ENCODE results near the gene PPFIA1. TPM values are rescaled to one million over a fixed set of nuclear protein-coding genes. Genes with fewer than 3 reads are reported as not detected.

Gene PPFIA1
- total and polyA plus RNA-seq, 2 of the 8 experiments (the other 6 are each of a cell fraction or from before 2014, with no cell fraction given), result 44.3 to 73.5 TPM

GRCh38 chr11:70292863-70293262 lies 22.4 kb downstream of the PPFIA1 start (continued):
- TF ChIP-seq CHD7 (IDR thresholded peaks at IDR 0.05; ENCODE audit: insufficient replicate concordance, low read length) (no peak), JUND (IDR thresholded peaks at IDR 0.05; ENCODE audit: low read length) (no peak), RNF2 (IDR thresholded peaks at IDR 0.05; ENCODE audit: borderline replicate concordance, low read depth, low read length, missing control alignments, poor library complexity, severe bottlenecking) (no peak), FOSL1 (IDR thresholded peaks at IDR 0.05; ENCODE audit: insufficient read depth, low read depth, low read length) (no peak), KDM4A (IDR thresholded peaks at IDR 0.05; ENCODE audit: low read depth, low read length, severe bottlenecking) (no peak), MAX (IDR thresholded peaks at IDR 0.05) (no peak)

Measured in H1 (cell line).